GM21528 (cell line): Measurements from ENCODE around the gene OR2AT4.

Source experiments
- ATAC-seq: cut with Tn5 transposase; IDR thresholded peaks from one replicate; pipeline ENCODE4 v1.9.1; 2021; ENCODE audit warnings: mild to moderate bottlenecking, moderate library complexity; ENCODE audit not compliant: unreplicated experiment, low FRiP score

The OR2AT4 gene

DNA sequence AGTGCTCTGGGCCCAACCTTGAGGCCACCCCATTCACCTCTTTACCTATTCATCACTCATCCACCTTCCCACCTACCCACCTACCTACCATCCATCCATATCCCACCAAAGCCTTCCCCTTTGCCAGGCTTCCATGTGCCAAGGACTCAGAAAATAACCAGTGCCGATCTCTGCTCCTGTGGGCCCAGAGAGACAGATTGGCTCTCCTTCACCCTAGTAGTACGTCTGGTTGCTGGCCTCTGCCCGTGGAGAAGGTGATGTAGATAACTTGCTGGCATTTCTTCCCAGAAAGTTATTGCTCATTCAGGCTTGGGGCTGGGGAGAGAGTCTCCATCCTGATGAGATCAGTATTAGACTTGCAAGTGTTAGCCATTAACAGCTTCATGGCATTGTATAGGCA, 62.8 kb downstream of the OR2AT4 start:
- ATAC-seq = no peak

DNA sequence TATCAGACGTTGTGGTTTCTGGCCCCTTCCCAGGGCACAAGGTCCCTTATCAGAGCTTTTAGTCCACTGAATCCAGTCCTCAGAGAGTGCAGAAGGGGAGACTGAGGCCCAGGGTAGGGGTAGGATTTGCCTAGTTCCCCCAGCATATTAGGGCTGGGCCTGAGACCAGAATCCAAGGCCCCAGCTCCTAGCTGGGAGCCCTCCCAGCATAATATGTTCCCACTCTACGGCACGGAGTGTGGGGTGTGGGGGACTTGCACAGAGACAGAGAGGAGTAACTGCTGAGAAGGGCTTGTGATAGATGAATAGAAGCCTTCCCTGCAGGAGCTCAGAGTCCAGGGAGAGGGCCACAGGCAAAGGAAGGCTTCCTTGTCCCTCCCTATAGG, 64.1 kb downstream of the OR2AT4 start:
- ATAC-seq = no peak

GRCh38 chr11:75031771-75032549, 64.7 kb downstream of the OR2AT4 start:
- ATAC-seq = no peak
